Measurements from ENCODE around the gene MPP2.
"Not testable (repeated sequence)": the region's sequence is repeated elsewhere in the genome, so short reads cannot be mapped to it uniquely, and the experiment has no call there.

MPP2 gene

DNA sequence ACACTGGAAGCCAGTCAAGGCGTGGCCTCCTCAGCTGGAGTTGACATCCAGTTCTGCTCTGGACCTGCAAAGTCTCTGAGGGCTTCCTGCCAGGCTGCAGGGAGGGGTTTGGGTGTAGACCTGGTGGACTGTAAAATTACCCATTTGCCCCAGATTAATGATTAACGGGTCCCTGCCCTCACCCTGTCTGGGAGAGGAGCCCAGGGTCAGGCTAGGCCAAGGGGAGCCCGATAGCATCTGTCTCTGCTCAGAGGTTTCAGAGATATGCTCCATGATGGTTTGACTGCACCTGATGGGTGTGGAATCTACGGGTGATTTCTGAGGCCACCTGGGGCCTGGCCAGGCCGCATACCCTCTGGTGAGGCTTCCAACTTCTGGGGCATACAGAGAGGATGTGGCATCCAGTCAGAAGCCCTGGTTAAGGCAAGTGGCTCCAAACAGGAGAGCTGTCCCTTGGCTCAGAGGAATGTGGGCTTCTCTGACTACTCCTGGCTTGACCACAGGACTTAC is 23.8 kb upstream of the MPP2 start:
- DNase-seq (ENCODE audit: low read depth) = no peak

- DNase-seq (ENCODE audit: low read depth) = no peak
Observed at GRCh38 chr17:43928609-43929008, 21.3 kb upstream of the MPP2 start.

DNA sequence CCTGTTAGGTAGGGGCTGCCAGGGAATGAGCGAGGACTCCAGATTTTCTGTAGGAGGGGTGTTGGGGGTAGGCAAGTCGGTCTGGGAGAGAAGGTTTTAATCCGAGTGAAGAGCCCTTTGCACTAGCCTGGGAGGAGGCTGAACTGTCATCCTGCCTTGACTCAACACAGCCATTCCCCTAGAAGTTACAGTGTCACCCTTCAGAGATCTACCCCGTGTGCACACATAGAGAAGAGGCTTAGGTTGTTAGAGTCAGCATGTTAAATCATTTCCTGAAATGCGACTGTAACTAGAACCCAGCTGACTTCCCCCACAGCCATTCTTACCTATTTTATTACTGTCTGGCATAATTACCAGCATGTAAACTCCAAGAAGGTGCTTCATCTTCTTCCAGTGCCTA is 20.6 kb upstream of the MPP2 start:
- DNase-seq (ENCODE audit: low read depth) = not testable (repeated sequence)

GRCh38 chr17:43927060-43927864 is 19.9 kb upstream of the MPP2 start:
- no peak for DNase-seq (ENCODE audit: low read depth)

GRCh38 chr17:43924558-43924957 is 17.2 kb upstream of the MPP2 start:
- no peak for DNase-seq (ENCODE audit: low read depth)

- no peak for DNase-seq (ENCODE audit: low read depth)
Observed at GRCh38 chr17:43920500-43921095, 13.3 kb upstream of the MPP2 start.

- DNase-seq (ENCODE audit: low read depth) = no peak
Observed at GRCh38 chr17:43918026-43918389, 10.7 kb upstream of the MPP2 start.

- DNase-seq (ENCODE audit: low read depth) = peak; percentile 46
Observed at GRCh38 chr17:43917348-43918025, 10.2 kb upstream of the MPP2 start.

DNA sequence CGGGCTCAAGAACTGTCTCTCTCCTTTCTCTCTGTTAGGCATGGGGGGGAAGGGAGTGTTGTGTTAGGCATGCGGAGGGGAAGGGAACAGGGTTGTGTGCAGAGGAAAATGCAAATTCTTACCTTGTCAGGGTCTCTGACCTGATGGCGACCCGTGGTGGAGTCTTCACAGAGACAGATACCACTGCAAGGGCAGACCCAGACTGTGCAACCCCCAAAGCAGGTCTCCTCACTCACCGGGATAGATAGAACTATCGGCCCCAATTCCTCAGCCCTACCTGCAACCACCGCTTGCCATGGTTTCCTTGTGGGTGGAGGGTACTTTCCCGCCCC is 9.6 kb upstream of the MPP2 start:
- no peak for DNase-seq (ENCODE audit: low read depth)

GRCh38 chr17:43916385-43916784 is 9.0 kb upstream of the MPP2 start:
- no peak for DNase-seq (ENCODE audit: low read depth)

- no peak for DNase-seq (ENCODE audit: low read depth)
Observed at GRCh38 chr17:43915559-43915958, 8.2 kb upstream of the MPP2 start.

DNA sequence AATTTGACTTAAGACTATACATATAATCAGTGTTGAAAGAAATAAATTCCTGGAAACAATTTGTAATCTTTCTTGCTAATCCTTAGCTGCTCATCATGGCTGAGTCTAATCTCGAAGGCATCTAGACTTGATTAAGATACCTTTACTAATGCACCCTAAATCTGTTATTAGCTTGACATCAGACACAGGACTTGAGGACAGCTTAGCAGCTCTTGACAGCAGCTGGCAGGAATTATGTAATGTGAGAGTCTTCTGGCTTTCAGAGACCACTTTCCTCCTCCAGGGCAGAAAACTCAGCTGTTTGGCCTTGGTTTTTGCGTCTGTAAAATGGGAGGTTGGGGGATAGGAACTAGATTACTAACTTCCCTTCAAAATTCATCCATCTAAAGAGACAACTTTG is 7.1 kb upstream of the MPP2 start:
- no peak for DNase-seq (ENCODE audit: low read depth)

- DNase-seq (ENCODE audit: low read depth) = no peak
Observed at GRCh38 chr17:43913584-43913983, 6.2 kb upstream of the MPP2 start.

- DNase-seq (ENCODE audit: low read depth) = no peak
Observed at GRCh38 chr17:43912635-43913304, 5.4 kb upstream of the MPP2 start.

GRCh38 chr17:43911904-43912303 is 4.6 kb upstream of the MPP2 start:
- no peak for DNase-seq (ENCODE audit: low read depth)

- no peak for DNase-seq (ENCODE audit: low read depth)
Observed at GRCh38 chr17:43909537-43910231, 2.3 kb upstream of the MPP2 start.

- DNase-seq (ENCODE audit: low read depth) = peak; percentile 25
Observed at GRCh38 chr17:43907998-43908721, 824 bp upstream of the MPP2 start.

- no peak for DNase-seq (ENCODE audit: low read depth)
Observed at GRCh38 chr17:43906951-43907424, 348 bp downstream of the MPP2 start.

DNA sequence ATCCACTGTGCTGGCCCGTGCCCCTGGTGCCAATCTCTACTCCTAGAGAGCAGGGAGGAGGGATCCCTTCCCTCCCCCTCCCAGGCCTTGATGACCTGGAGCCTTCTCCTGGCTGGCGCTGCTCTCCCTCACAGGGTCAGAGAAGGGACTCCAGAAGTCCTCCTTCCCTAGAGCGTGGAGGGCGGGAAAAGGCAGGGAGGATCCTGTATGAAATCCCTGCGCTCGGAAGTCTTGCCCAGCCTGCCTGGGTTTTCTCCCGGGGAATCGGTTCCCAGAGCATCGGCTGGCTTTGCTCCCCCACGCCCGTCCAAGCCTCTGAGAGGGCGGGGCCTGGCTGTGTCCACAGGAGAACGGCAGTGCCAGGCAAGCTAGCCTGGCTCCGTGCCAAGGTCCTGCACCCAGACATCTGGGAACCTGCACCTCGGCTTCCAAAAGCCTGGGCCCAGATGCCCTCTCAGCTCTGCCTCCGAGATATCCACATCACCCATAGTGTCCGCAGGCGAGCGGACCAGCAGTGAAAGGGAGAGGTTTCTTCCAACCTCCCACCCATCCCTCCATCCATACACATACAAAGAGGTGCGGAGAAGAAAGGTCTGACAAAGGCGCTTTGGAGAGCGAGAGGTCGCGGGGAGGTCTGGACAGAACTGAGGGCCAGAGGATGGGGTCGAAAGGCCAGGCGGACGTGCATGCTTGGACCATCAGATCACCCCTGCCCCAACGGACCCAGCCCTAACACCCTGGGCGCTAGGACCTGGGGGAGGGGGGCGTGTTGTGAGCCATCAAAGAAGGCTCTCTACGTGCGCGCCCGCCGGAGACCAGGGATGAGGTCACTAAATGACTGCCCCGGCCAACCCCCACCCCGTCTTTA is 1.1 kb downstream of the MPP2 start:
- no peak for DNase-seq (ENCODE audit: low read depth)

DNA sequence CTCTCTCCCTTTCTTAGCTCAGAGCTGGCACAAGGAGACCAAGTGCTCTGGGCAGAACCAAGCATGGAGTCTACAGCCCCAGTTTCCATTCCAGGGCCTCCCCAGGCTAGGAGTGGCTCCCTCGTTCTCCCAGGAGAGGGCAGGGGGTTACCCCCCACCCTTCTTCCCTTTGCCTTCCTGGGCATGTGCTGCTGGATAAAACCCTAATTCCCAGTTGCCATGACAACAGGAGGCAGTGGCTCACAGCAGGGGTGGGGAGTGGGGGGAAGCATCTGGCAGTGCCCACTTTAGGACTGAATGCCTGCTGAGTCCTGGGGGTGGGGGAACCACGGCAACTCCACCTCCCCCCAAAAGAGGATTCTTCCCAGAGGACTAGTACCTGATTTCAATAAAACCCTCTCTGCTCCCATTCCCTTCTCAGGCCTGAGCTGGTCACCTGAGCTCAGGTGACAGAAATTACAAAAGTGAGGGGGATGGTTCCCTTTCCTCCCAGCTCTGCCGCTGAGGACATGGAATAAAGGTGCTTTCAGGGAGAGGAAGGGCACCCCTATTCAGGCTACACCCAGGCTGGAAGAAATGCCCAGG is 1.8 kb downstream of the MPP2 start:
- no peak for DNase-seq (ENCODE audit: low read depth)

All from activated T-cell treated with anti-CD3 and anti-CD28 coated beads for 48 hours (primary cell).